ENCODE measurements around the gene FLAD1.

DNA sequence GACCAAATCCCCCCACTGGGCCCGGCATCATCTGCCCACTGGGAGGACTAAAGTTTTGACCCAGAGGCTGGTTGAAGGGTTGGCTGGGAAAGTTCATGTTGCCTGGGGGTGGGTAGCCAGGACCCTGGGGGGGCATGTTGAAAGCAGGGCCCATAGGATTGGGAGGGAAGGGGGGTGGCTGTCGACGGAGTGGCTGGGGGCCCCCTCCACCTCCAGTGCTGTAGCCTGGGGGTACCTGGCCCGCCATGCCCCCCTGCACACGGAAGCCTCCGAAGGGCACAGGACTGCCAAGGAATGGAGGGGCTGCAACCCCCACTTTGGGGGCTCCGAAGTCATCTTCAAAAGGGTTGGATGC is 23.7 kb upstream of the FLAD1 start:
- TF ChIP-seq EP300 (IDR thresholded peaks at IDR 0.05): no peak
- TF ChIP-seq, protein P1, sequence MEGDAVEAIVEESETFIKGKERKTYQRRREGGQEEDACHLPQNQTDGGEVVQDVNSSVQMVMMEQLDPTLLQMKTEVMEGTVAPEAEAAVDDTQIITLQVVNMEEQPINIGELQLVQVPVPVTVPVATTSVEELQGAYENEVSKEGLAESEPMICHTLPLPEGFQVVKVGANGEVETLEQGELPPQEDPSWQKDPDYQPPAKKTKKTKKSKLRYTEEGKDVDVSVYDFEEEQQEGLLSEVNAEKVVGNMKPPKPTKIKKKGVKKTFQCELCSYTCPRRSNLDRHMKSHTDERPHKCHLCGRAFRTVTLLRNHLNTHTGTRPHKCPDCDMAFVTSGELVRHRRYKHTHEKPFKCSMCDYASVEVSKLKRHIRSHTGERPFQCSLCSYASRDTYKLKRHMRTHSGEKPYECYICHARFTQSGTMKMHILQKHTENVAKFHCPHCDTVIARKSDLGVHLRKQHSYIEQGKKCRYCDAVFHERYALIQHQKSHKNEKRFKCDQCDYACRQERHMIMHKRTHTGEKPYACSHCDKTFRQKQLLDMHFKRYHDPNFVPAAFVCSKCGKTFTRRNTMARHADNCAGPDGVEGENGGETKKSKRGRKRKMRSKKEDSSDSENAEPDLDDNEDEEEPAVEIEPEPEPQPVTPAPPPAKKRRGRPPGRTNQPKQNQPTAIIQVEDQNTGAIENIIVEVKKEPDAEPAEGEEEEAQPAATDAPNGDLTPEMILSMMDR (IDR thresholded peaks at IDR 0.05): no peak
